IPS-15b (cell line): ENCODE results near the gene APCDD1L.

Experiments used
- H3K27me3 ChIP-seq: one replicate; pipeline ENCODE4 v1.6.1; 2013; ENCODE audit warnings: low read length; ENCODE audit not compliant: control insufficient read depth, insufficient read depth
- H3K36me3 ChIP-seq: one replicate; pipeline ENCODE4 v1.6.1; 2013; ENCODE audit warnings: low read length; ENCODE audit not compliant: control insufficient read depth, insufficient read depth
- H3K4me1 ChIP-seq: one replicate; pipeline ENCODE4 v1.6.1; 2013; ENCODE audit warnings: mild to moderate bottlenecking, low read length; ENCODE audit not compliant: control insufficient read depth, insufficient read depth
- H3K4me3 ChIP-seq: one replicate; pipeline ENCODE4 v1.5.1; 2013; ENCODE audit warnings: low read depth, low read length
- H3K9ac ChIP-seq: one replicate; pipeline ENCODE4 v1.6.1; 2013; ENCODE audit warnings: low read depth, mild to moderate bottlenecking, low read length
- H3K9me3 ChIP-seq: one replicate; pipeline ENCODE4 v1.6.1; 2013; ENCODE audit warnings: mild to moderate bottlenecking, low read length; ENCODE audit not compliant: control insufficient read depth, insufficient read depth

APCDD1L gene

GRCh38 chr20:58464838-58465237, 50.4 kb downstream of the APCDD1L start:
- Histone ChIP-seq H3K4me1 (no peaks in the 10 kb centered on the region), H3K27me3 (no peaks in the 10 kb centered on the region), H3K9ac (no peak overlapping the region), H3K36me3 (no peaks in the 10 kb centered on the region), H3K4me3 (no peak overlapping the region), H3K9me3 (no peaks in the 10 kb centered on the region)

- Histone ChIP-seq H3K4me3 (no peak overlapping the region), H3K36me3 (no peaks in the 10 kb centered on the region), H3K4me1 (peaks cover 1% of the 10 kb centered on the region), H3K9me3 (no peaks in the 10 kb centered on the region), H3K27me3 (no peaks in the 10 kb centered on the region), H3K9ac (no peak overlapping the region)
Observed at GRCh38 chr20:58463256-58463655, 51.9 kb downstream of the APCDD1L start.

- Histone ChIP-seq H3K27me3 (no peaks in the 10 kb centered on the region), H3K9me3 (no peaks in the 10 kb centered on the region), H3K36me3 (no peaks in the 10 kb centered on the region), H3K4me1 (peaks cover 3% of the 10 kb centered on the region), H3K9ac (no peak overlapping the region), H3K4me3 (no peak overlapping the region)
Observed at GRCh38 chr20:58461899-58462298, 53.3 kb downstream of the APCDD1L start.

- H3K4me1 ChIP-seq = peaks cover 3% of the 10 kb centered on the region
- H3K36me3 ChIP-seq = no peaks in the 10 kb centered on the region
- H3K27me3 ChIP-seq = no peaks in the 10 kb centered on the region
- no peak overlapping the region for H3K9ac ChIP-seq
- H3K9me3 ChIP-seq = no peaks in the 10 kb centered on the region
- no peak overlapping the region for H3K4me3 ChIP-seq
Observed at GRCh38 chr20:58461104-58461503, 54.1 kb downstream of the APCDD1L start.

- H3K9me3 ChIP-seq = no peaks in the 10 kb centered on the region
- peaks cover 3% of the 10 kb centered on the region for H3K4me1 ChIP-seq
- no peaks in the 10 kb centered on the region for H3K27me3 ChIP-seq
- no peak overlapping the region for H3K4me3 ChIP-seq
- H3K9ac ChIP-seq = no peak overlapping the region
- no peaks in the 10 kb centered on the region for H3K36me3 ChIP-seq
Observed at GRCh38 chr20:58459058-58459750, 56.0 kb downstream of the APCDD1L start.

GRCh38 chr20:58458342-58459057, 56.7 kb downstream of the APCDD1L start:
- Histone ChIP-seq H3K9me3 (no peaks in the 10 kb centered on the region), H3K36me3 (no peaks in the 10 kb centered on the region), H3K4me1 (peaks cover 3% of the 10 kb centered on the region), H3K4me3 (no peak overlapping the region), H3K27me3 (no peaks in the 10 kb centered on the region), H3K9ac (no peak overlapping the region)

GRCh38 chr20:58457083-58457695, 58.0 kb downstream of the APCDD1L start:
- no peaks in the 10 kb centered on the region for H3K27me3 ChIP-seq
- H3K36me3 ChIP-seq = no peaks in the 10 kb centered on the region
- no peaks in the 10 kb centered on the region for H3K9me3 ChIP-seq
- no peak overlapping the region for H3K9ac ChIP-seq
- peaks cover 8% of the 10 kb centered on the region for H3K4me1 ChIP-seq
- H3K4me3 ChIP-seq = no peak overlapping the region

- no peaks in the 10 kb centered on the region for H3K36me3 ChIP-seq
- H3K4me3 ChIP-seq = no peak overlapping the region
- no peaks in the 10 kb centered on the region for H3K27me3 ChIP-seq
- H3K9me3 ChIP-seq = no peaks in the 10 kb centered on the region
- no peak overlapping the region for H3K9ac ChIP-seq
- peaks cover 13% of the 10 kb centered on the region for H3K4me1 ChIP-seq
Observed at GRCh38 chr20:58454460-58454859, 60.7 kb downstream of the APCDD1L start.

- H3K4me3 ChIP-seq = no peak overlapping the region
Observed at GRCh38 chr20:58453391-58453790, 61.8 kb downstream of the APCDD1L start.

GRCh38 chr20:58452667-58453255, 62.4 kb downstream of the APCDD1L start:
- H3K4me3 ChIP-seq = no peak overlapping the region
- H3K9me3 ChIP-seq = no peaks in the 10 kb centered on the region
- H3K4me1 ChIP-seq = peaks cover 14% of the 10 kb centered on the region
- no peak overlapping the region for H3K9ac ChIP-seq
- H3K36me3 ChIP-seq = no peaks in the 10 kb centered on the region
- H3K27me3 ChIP-seq = no peaks in the 10 kb centered on the region

More at GRCh38 chr20:58453391-58453790, 61.8 kb downstream of the APCDD1L start:
- Histone ChIP-seq H3K27me3 (no peaks in the 10 kb centered on the region), H3K9ac (peak overlapping the region; percentile 26), H3K4me1 (peaks cover 14% of the 10 kb centered on the region), H3K36me3 (no peaks in the 10 kb centered on the region), H3K9me3 (no peaks in the 10 kb centered on the region)

GRCh38 chr20:58450254-58450653, 64.9 kb downstream of the APCDD1L start:
- no peak overlapping the region for H3K4me3 ChIP-seq
- H3K36me3 ChIP-seq = no peaks in the 10 kb centered on the region
- H3K9ac ChIP-seq = no peak overlapping the region
- H3K9me3 ChIP-seq = no peaks in the 10 kb centered on the region
- no peaks in the 10 kb centered on the region for H3K27me3 ChIP-seq
- H3K4me1 ChIP-seq = peaks cover 14% of the 10 kb centered on the region
